ENCODE measurements around the gene GCG. TPM values are rescaled to one million over a fixed set of nuclear protein-coding genes. Genes with fewer than 3 reads are reported as not detected.

Gene GCG
- total RNA-seq, 4 donors from 2014 or later: not detected

GRCh38 chr2:162103443-162104009, 48.5 kb downstream of the GCG start:
- no peak for TF ChIP-seq CTCF (IDR thresholded peaks at IDR 0.05; ENCODE audit: low read depth)

DNA sequence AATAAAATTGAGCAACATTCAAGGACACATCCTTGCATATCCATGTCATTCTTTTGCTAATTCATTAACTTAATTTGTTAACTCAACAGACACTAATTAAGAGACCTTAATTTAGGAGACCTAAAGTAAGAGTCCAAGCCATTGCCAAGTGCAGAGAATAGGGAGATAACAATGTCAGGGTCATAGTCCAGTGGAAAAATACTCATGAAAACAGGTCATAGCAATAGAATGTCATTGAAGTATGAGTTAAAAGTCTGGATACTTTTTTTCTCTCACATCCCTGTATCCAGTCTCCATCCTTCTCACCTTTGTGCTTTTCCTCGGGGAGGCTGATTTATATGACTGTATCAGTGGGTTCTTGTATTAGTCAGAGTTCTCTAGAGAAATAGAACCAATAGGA, 51.5 kb downstream of the GCG start:
- TF ChIP-seq CTCF (IDR thresholded peaks at IDR 0.05; ENCODE audit: low read depth): no peak

- TF ChIP-seq CTCF (IDR thresholded peaks at IDR 0.05; ENCODE audit: low read depth): no peak
Measured at GRCh38 chr2:162099836-162100235, 52.2 kb downstream of the GCG start.

Other genes with a start within 250 kb of the GCG start
- 10 to 100 TPM; 11.5 to 17.8 (median 16.3) TPM for gene DPP4, start 78.0 kb downstream of the GCG start, total RNA-seq
- 10 to 100 TPM; 11.5 to 31.8 (median 31.0) TPM for gene FAP, start 91.2 kb upstream of the GCG start, total RNA-seq
- 10 to 100 TPM; 14.3 to 20.5 (median 16.6) TPM for gene IFIH1, start 166.4 kb upstream of the GCG start, total RNA-seq
- 10 to 100 TPM; 17.0 to 74.3 (median 38.3) TPM for gene GCA, start 191.9 kb upstream of the GCG start, total RNA-seq

Measured in subcutaneous adipose tissue (tissue), 4 donors.